Rectal smooth muscle tissue (tissue), 1 donor: ENCODE measurements around the gene ARHGEF28.
A peak's percentile ranks its signal among the peaks of the same experiment; 100 is the strongest.

Experiments
- H3K27ac ChIP-seq: one replicate; pipeline ENCODE4 v1.7.0; 2013; ENCODE audit warnings: low read depth, low read length, inconsistent platforms
- H3K27me3 ChIP-seq: one replicate; pipeline ENCODE4 v1.7.0; 2013; ENCODE audit warnings: low read length; ENCODE audit not compliant: control insufficient read depth, insufficient read depth
- H3K36me3 ChIP-seq: one replicate; pipeline ENCODE4 v1.7.0; 2013; ENCODE audit warnings: low read length; ENCODE audit not compliant: control insufficient read depth, insufficient read depth
- H3K4me1 ChIP-seq: one replicate; pipeline ENCODE4 v1.7.0; 2013; ENCODE audit warnings: low read length; ENCODE audit not compliant: control insufficient read depth, insufficient read depth
- H3K4me3 ChIP-seq: one replicate; pipeline ENCODE4 v1.7.0; 2013; ENCODE audit warnings: low read length
- H3K9ac ChIP-seq: one replicate; pipeline ENCODE4 v1.7.0; 2013; ENCODE audit warnings: low read length

Gene ARHGEF28, protein sequence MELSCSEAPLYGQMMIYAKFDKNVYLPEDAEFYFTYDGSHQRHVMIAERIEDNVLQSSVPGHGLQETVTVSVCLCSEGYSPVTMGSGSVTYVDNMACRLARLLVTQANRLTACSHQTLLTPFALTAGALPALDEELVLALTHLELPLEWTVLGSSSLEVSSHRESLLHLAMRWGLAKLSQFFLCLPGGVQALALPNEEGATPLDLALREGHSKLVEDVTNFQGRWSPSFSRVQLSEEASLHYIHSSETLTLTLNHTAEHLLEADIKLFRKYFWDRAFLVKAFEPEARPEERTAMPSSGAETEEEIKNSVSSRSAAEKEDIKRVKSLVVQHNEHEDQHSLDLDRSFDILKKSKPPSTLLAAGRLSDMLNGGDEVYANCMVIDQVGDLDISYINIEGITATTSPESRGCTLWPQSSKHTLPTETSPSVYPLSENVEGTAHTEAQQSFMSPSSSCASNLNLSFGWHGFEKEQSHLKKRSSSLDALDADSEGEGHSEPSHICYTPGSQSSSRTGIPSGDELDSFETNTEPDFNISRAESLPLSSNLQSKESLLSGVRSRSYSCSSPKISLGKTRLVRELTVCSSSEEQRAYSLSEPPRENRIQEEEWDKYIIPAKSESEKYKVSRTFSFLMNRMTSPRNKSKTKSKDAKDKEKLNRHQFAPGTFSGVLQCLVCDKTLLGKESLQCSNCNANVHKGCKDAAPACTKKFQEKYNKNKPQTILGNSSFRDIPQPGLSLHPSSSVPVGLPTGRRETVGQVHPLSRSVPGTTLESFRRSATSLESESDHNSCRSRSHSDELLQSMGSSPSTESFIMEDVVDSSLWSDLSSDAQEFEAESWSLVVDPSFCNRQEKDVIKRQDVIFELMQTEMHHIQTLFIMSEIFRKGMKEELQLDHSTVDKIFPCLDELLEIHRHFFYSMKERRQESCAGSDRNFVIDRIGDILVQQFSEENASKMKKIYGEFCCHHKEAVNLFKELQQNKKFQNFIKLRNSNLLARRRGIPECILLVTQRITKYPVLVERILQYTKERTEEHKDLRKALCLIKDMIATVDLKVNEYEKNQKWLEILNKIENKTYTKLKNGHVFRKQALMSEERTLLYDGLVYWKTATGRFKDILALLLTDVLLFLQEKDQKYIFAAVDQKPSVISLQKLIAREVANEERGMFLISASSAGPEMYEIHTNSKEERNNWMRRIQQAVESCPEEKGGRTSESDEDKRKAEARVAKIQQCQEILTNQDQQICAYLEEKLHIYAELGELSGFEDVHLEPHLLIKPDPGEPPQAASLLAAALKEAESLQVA (N-terminal part only)

DNA sequence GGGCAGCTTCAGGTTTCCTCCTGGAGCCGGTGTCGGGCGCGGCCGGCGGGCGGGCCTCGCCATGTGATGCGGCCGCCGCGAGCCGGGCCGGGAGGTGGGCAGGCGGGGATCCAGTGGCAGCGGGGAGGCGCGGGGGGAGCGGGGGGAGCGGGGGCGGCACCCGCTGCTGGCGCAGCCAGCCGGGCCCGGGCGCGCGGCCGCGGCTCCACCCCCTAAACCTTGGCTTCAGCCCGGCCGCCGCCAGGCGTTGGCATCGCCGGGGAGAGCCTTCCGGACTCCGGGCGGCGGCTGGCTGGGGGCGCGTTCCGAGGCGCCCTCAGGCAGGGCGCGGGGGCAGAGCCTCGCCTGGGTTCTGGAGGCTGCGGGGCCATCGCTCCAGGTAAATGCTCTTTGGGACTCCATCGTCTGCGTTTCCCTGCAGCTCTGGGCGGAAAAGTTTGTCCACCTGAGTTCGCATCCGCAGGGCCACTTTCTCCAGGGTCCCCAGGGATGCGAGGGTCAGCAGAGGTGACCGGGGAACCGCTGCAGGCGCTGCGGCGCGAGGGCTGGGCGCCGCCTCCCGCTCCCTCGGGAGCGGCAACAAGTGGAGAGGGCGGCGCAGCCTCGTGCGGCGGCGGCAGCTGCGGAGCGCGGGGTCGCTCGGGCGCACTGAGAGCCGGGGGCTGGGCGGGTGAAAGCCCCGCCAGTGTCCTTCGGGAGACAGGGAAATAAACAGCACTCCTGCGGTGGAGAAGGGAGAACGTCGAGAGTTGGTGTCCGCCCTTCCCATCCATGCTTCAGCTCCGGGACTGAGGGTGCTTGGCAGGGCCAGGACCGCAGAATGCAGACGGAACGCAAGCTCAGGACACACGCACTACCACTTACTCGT lies at the start of gene ARHGEF28:
TSS of gene ARHGEF28 (plus strand) at position 253 of the 868 bp plus-strand sequence. CDS start 58,656 bp downstream, outside the sequence.
- H3K27ac ChIP-seq = no peak within 1 kb of the TSS
- no peaks in the 10 kb centered on the region for H3K4me1 ChIP-seq
- H3K4me3 ChIP-seq = peak within 1 kb of the TSS; percentile 75
- H3K27me3 ChIP-seq = no peaks in the 10 kb centered on the region
- no peak within 1 kb of the TSS for H3K9ac ChIP-seq
- H3K36me3 ChIP-seq = no peaks in the 10 kb centered on the region

GRCh38 chr5:73582285-73583145 lies 43.5 kb upstream of the ARHGEF28 start:
- no peak overlapping the region for H3K9ac ChIP-seq
- no peaks in the 10 kb centered on the region for H3K4me1 ChIP-seq
- H3K27ac ChIP-seq = no peak overlapping the region
- no peak overlapping the region for H3K4me3 ChIP-seq
- no peaks in the 10 kb centered on the region for H3K27me3 ChIP-seq
- H3K36me3 ChIP-seq = peaks cover 6% of the 10 kb centered on the region

- H3K27ac ChIP-seq = no peak overlapping the region
- H3K4me1 ChIP-seq = peaks cover 2% of the 10 kb centered on the region
- no peak overlapping the region for H3K4me3 ChIP-seq
- no peak overlapping the region for H3K9ac ChIP-seq
- H3K36me3 ChIP-seq = no peaks in the 10 kb centered on the region
- H3K27me3 ChIP-seq = no peaks in the 10 kb centered on the region
Measured at GRCh38 chr5:73587923-73588322, 38.1 kb upstream of the ARHGEF28 start.

- Histone ChIP-seq H3K27ac (no peak overlapping the region), H3K9ac (no peak overlapping the region), H3K36me3 (no peaks in the 10 kb centered on the region), H3K4me1 (peaks cover 2% of the 10 kb centered on the region), H3K4me3 (no peak overlapping the region), H3K27me3 (no peaks in the 10 kb centered on the region)
Measured at GRCh38 chr5:73591102-73591695, 34.8 kb upstream of the ARHGEF28 start.

DNA sequence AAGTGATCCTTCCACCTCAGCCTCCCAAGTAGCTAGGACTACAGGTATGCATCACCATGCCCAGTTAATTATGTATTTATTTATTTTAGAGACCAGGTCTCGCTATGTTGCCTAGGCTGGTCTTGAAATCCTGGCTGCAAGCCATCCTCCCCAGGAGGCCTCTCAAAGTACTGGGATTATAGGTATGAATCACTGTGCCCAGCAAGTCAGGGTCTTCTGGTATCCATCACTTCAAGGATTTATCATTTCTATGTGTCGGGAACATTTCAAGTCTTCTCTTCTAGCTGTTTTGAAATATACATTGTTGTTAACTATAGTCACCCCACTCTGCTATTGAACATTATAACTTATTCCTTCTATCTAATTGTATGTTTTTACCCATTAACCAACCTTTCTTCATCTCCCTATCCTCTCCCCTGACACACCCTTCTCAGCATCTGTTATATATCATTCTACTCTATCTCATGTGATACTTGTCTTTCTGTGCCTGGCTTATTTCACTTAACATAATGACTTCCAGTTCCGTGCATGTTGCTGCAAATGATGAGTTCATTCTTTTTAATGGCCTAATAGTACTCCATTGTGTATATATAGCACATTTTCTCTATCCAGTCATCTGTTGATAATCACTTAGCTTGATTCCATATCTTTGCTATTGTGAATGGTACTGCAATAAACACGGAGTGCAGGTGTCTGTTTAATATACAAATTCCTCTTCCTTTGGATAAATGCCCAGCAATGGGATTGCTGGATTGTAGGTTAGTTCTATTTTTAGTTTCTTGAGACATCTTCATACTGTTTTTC lies 34.1 kb upstream of the ARHGEF28 start:
- no peaks in the 10 kb centered on the region for H3K36me3 ChIP-seq
- no peak overlapping the region for H3K27ac ChIP-seq
- peaks cover 2% of the 10 kb centered on the region for H3K4me1 ChIP-seq
- H3K9ac ChIP-seq = no peak overlapping the region
- no peak overlapping the region for H3K4me3 ChIP-seq
- no peaks in the 10 kb centered on the region for H3K27me3 ChIP-seq

GRCh38 chr5:73592551-73592950 lies 33.4 kb upstream of the ARHGEF28 start:
- H3K27ac ChIP-seq = no peak overlapping the region
- H3K27me3 ChIP-seq = no peaks in the 10 kb centered on the region
- H3K4me3 ChIP-seq = no peak overlapping the region
- no peaks in the 10 kb centered on the region for H3K36me3 ChIP-seq
- no peak overlapping the region for H3K9ac ChIP-seq
- peaks cover 2% of the 10 kb centered on the region for H3K4me1 ChIP-seq

GRCh38 chr5:73596705-73597328 lies 29.2 kb upstream of the ARHGEF28 start:
- Histone ChIP-seq H3K27ac (no peak overlapping the region), H3K9ac (no peak overlapping the region), H3K27me3 (no peaks in the 10 kb centered on the region), H3K36me3 (no peaks in the 10 kb centered on the region), H3K4me1 (peaks cover 2% of the 10 kb centered on the region), H3K4me3 (no peak overlapping the region)

DNA sequence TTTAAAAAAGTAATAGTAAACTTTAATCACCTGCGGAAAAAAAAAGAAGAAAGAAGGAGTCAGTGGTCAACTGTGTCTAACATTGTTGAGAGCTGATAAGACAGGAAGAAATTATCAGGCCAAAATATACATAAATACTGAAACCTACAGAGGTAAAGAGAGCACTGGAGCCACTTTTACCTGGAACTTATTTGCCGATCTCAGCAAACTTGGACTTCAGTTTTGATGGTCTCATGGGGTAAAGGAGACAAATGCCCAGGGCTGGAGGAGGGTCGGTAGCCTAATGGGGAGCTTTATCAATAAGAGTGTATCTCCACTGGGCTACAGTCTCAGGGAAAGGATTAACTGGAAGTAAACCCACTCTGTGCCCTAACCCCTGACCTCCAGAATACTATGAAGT lies 26.6 kb upstream of the ARHGEF28 start:
- Histone ChIP-seq H3K27me3 (no peaks in the 10 kb centered on the region), H3K36me3 (no peaks in the 10 kb centered on the region), H3K4me1 (no peaks in the 10 kb centered on the region), H3K9ac (no peak overlapping the region), H3K4me3 (no peak overlapping the region), H3K27ac (no peak overlapping the region)

GRCh38 chr5:73603998-73604397 lies 22.0 kb upstream of the ARHGEF28 start:
- no peaks in the 10 kb centered on the region for H3K36me3 ChIP-seq
- H3K27ac ChIP-seq = no peak overlapping the region
- H3K9ac ChIP-seq = no peak overlapping the region
- no peak overlapping the region for H3K4me3 ChIP-seq
- no peaks in the 10 kb centered on the region for H3K4me1 ChIP-seq
- no peaks in the 10 kb centered on the region for H3K27me3 ChIP-seq
